Measurements from ENCODE around the gene TRA2B. TPM values are rescaled to one million over a fixed set of nuclear protein-coding genes. Genes with fewer than 3 reads are reported as not detected.

TRA2B gene
- total and polyA plus RNA-seq, 2 donors (not counting 3 experiments of a cell fraction or from before 2014, with no cell fraction given), result 173 to 199 TPM

GRCh38 chr3:185942907-185943759 lies 5.3 kb upstream of the TRA2B start:
- DNase-seq (ENCODE audit: low read depth, low spot score) (peak; percentile 66), FAIRE-seq (peak; percentile 91)
- no peaks in the 10 kb centered on the region for H3K79me2 ChIP-seq (ENCODE audit: control insufficient read depth, insufficient read depth, low read length)
- H3K9me1 ChIP-seq (replicated peaks; ENCODE audit: control insufficient read depth, extremely low read depth, insufficient read depth, low read length), result no peaks in the 10 kb centered on the region
- H3K4me2 ChIP-seq (ENCODE audit: insufficient read depth, low read length), result peak overlapping the region; percentile 8
- H3K9me3 ChIP-seq (replicated peaks; ENCODE audit: control insufficient read depth, insufficient read depth, low read length), result no peaks in the 10 kb centered on the region
- H3K36me3 ChIP-seq (ENCODE audit: control insufficient read depth in 2 of 2, extremely low read depth in 1 of 2, insufficient read depth in 2 of 2, low read length in 2 of 2), result no peaks in the 10 kb centered on the region
- ChIA-PET CTCF (interaction anchor here (0.6 to 3.7 kb wide), 82 partner anchors 8 to 1120 kb away, joined by 3 to 144 read pairs (median 4); partner anchors contain the start of genes DNAJB11, ETV5 and SENP2), POLR2A (interaction anchor here (1.0 kb wide), 1 partner anchor 11 kb away, joined by 3 read pairs; no protein-coding TSS in a partner anchor)
- TF ChIP-seq JUN (IDR thresholded peaks at IDR 0.05; ENCODE audit: borderline replicate concordance, insufficient read depth, insufficient read length, low read depth) (no peak), FOS (IDR thresholded peaks at IDR 0.05; ENCODE audit: borderline replicate concordance, insufficient read depth, low read length) (no peak), POLR2AphosphoS5 (IDR thresholded peaks at IDR 0.05; ENCODE audit: insufficient read depth, low read depth, low read length) (no peak), MYC (IDR thresholded peaks at IDR 0.05; ENCODE audit: low read depth, low read length) (no peak), POLR2A (IDR thresholded peaks at IDR 0.05; ENCODE audit: low read depth, low read length) (no peak)
- TF ChIP-seq, protein P1, sequence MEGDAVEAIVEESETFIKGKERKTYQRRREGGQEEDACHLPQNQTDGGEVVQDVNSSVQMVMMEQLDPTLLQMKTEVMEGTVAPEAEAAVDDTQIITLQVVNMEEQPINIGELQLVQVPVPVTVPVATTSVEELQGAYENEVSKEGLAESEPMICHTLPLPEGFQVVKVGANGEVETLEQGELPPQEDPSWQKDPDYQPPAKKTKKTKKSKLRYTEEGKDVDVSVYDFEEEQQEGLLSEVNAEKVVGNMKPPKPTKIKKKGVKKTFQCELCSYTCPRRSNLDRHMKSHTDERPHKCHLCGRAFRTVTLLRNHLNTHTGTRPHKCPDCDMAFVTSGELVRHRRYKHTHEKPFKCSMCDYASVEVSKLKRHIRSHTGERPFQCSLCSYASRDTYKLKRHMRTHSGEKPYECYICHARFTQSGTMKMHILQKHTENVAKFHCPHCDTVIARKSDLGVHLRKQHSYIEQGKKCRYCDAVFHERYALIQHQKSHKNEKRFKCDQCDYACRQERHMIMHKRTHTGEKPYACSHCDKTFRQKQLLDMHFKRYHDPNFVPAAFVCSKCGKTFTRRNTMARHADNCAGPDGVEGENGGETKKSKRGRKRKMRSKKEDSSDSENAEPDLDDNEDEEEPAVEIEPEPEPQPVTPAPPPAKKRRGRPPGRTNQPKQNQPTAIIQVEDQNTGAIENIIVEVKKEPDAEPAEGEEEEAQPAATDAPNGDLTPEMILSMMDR (IDR thresholded peaks at IDR 0.05; ENCODE audit: extremely low read depth in 1 of 2, insufficient read depth in 1 of 2, low read depth in 1 of 2, low read length in 2 of 2), result peak; percentile 97 to 99
- H3K4me1 ChIP-seq (ENCODE audit: control insufficient read depth, extremely low read depth, insufficient read depth, low read length), result no peaks in the 10 kb centered on the region
- H4K20me1 ChIP-seq (replicated peaks; ENCODE audit: control insufficient read depth, extremely low read depth, insufficient read depth, low read length), result no peaks in the 10 kb centered on the region
- H2AFZ ChIP-seq (ENCODE audit: low read depth, low read length), result peak overlapping the region; percentile 19
- peaks cover 6 to 13% of the 10 kb centered on the region in 2 experiments for H3K27me3 ChIP-seq (ENCODE audit: control insufficient read depth in 2 of 2, insufficient read depth in 2 of 2, low read length in 2 of 2)
- H3K9ac ChIP-seq (replicated peaks; ENCODE audit: extremely low read depth, insufficient read depth, low read length), result no peak overlapping the region
- no peak overlapping the region for H3K27ac ChIP-seq (ENCODE audit: insufficient read depth, low read depth, low read length)
- no peak overlapping the region for H3K4me3 ChIP-seq (replicated peaks in 1 of 3; ENCODE audit: insufficient read depth in 1 of 3, low read depth in 1 of 3, low read length in 3 of 3)
- dilution Hi-C loops (cut with MboI; ENCODE audit: extremely low pct_ligation_motif_present, low sequenced_read_pairs), result no loop called here
- intact Hi-C loops (cut with micrococcal nuclease), result loop anchor here (1.0 to 2.0 kb wide), 2 partner anchors 34 to 334 kb away; no protein-coding TSS in a partner anchor
- no TSS peak for BruUV-seq (replicated peaks)

Data from endothelial cell of umbilical vein (primary cell).